NCI-H510A (cell line): Measurements from ENCODE around the gene TRA2A.
A peak's percentile ranks its signal among the peaks of the same experiment; 100 is the strongest.
"Not testable (repeated sequence)": the region's sequence is repeated elsewhere in the genome, so short reads cannot be mapped to it uniquely, and the experiment has no call there.

ENCODE experiments used
- DNase-seq: peaks from one replicate; lab custom pipeline; 2025; lab: John Stamatoyannopoulos, UW

Gene TRA2A

DNA sequence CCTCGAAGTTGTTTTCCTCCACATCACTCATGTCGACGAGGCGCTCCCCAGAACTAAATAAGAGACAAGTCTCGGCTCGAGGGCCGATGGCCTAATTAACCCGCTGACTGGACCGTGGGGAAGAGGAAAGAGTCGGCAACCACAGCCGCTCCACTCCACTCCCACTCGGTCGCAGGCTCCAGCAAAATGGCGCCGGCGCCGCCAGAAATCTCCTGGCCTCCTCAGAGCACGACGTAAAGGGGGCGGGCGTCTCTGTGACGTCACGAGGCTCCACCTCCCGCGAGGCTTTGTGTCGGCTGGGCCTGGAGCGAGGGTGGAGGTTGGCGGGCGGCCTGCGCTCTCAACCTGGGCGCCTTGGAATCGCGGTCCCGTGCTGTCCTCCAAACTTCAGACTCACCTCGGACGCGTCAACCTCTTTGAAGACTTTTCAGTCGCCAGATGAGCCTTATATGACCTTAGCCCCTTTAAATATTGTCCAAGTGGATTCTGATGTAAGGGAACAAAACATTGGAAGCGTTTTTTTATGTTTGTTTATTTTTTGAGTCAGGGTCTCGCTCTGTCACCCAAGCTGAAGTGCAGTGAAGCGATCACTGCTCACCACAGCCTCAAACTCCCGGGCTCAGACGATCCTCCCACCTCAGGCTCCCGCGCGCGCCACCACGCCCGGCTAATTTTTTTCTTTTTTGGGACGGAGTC lies at the start of gene TRA2A:
TRA2A (minus strand) TSS at position 188 of the 696 bp plus-strand sequence; CDS start at position 31, 157 bp downstream.
- peak; percentile 81 for DNase-seq

DNA sequence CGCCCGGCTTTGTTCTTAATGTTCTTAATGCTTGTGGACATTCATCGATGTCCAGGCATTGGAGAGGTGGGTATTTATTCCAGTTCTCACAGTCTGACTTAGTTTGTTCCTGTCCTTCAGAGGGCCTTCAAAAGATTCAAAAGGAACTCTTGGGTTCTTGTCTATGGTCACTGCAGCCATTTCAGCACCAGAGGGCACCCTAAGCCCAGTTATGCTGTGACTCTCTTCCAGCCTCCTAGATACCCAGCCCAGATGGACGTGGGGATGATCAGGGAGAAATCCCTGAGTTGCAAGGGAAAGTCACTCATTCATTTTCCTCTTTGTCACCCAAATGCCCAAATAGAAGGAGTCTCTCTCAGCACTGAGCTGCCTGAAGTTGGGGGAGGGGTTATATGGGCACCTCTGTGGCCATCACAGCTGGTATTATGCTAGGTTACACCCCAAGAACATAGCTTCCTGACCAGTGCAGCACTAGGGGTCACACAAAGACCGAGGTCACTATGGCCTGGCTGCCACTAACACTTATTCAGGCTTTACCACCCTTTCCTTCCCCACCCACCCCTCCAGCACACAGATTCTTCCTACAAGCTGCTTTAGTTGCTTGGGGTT lies 38.9 kb upstream of the TRA2A start:
- peak; percentile 36 for DNase-seq

DNA sequence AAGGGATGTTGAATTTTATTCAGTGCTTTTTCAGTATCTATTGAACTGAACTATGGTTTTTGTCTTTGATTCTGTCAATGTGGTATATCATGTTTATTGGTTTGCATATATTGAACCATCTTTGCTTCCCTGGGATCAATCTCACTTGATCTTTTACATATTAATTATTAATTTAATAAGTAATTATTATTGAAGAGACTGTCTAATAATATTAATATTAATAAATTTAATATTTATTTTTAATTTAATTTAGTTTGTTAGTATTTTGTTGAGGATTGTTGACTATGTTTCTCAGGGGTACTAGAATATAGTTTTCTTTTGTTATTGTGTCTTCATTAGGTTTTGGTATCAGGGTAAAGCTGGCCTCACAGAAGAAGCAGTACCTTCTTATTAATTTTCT lies 26.5 kb upstream of the TRA2A start:
- DNase-seq: no peak

DNA sequence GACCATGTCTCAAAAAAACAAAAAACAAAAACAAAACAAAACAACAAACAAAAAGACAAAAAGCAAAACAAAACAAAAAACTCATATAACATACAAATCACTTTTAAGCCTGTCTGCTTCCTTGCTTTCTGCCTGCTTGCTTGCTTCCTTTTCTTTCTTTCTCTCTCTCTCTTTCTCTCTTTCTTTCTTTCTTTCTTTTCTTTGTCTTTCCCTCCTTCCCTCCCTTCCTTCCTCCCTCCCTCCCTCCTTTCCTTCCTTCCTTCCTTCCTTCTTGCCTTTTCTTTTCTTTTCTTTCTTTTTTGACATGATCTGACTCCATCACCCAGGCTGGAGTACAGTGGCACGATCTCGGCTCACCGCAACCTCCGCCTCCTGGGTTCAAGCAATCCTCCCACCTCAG lies 15.9 kb upstream of the TRA2A start:
- no peak for DNase-seq

DNA sequence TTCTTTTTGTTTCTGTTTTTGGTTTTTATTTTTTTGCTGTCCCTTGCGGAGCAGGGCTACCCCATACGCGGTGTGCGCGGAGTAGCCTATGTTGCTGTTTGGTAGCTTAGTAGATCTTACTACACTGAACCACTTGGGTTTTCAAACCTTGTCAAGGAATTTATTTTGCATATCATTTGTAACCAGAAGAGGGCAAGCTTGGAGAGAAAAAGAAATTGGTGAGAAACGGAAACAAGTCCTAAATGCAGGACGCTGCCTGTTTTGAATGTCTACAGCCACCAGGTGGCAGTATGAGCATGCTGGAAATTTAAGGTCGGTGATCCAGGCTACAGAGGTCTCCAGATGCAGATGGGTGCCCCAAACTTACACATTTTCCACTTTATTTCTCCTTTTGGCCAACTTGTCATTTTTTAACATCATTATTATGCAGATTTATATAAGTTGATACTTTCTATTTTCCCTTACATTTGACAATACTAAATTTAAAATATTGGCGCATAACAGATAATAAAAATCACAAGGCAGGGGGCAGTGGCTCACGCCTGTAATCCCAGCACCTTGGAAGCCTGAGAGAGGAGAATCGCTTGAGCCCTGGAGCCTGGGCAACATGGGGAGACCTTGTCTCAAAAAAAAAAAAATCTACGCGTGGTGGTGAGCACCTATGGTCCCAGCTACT lies 15.3 kb upstream of the TRA2A start:
- DNase-seq: peak; percentile 50

DNA sequence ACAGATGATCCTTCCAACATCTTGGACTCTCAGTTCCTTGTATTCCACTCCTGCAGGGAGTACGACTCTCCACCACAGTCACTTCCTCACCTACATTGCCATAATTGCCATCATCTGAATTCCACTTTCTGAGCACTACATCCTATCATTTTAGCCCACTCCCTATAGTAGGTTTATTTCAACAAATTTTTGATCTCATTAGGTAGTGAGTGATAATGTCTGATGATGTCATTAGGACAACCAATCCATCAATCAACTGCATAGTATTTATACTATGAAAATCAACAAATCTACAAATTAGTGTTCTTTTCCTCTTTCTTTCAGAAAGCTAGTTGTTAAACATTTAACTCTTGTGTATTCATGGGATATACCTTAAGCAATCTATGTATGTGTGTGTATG lies 13.7 kb upstream of the TRA2A start:
- no peak for DNase-seq

DNA sequence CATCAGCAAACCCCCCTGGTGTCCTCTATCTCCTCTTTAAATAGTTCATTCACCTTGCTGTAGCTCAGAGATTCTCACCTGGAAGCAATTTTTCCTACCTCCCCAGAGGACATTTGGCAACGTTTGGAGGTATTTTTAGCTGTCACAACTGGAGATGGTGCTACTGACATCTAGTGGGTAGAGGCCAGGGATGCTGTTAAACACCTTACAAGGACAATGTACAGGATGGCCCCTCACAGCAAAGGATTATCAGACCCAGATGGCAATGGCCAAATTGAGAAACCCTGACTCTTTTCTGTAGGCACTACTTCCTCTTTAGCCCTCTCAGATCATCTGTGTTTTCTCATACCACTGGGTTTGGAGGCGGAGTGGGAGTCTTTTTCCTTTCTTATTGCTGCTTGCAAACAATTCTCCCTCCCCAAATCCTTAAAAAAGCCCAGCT lies 13.2 kb upstream of the TRA2A start:
- no peak for DNase-seq

DNA sequence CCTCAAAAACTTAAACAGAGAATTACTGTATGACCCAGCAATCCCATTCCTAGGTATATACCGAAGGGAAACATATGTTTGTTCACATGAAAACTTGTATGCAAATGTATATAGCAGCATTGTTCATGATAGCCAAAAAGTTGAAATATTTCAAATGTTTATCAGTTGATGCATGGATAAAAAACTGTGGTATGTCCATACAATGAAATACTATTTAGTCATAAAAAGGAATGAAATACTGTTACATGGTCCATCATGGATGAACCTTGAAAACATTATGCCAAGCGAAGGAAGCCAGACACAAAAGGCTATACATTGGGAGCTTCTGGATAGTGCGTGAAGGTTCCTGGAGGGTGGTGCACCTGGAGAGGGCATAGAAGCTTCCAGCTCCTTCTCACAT lies 11.0 kb upstream of the TRA2A start:
- DNase-seq: no peak

DNA sequence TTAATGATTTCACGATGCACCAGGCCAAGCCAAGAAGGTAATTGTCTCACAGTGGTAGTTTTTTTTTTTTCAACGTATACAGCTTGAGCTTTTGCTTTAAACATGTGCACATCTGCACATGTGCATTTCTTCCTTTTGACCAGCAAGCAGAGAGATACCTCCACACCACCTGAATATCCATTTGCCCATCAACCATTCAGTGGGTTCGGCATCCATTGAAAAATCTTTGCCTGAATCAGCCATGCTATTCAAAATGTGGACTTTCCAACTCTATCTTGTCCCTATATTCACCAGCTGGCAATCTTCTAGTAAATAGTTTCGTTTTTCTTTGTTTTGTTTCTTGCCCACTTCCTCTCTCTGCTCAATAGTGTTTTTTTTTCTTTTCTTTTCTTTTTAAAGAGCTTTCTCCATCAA lies 7.7 kb upstream of the TRA2A start:
- no peak for DNase-seq

DNA sequence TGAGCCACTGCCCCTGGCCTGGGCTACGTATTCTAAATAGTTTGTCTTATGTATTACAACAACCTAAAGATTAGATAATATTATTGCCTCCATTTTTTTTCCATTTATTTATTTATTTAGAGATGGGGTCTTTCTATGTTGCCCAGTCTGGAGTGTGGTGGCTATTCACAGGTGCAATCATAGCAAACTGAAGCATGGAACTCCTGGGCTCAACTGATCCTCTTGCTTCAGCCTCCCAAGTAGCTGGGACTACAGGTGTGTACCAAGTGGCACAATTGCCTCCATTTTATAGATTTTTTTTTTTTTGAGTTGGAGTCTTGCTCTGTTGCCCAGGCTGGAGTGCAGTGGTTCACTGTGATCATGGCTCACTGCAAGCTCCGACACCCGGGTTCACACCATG lies 6.5 kb upstream of the TRA2A start:
- no peak for DNase-seq

DNA sequence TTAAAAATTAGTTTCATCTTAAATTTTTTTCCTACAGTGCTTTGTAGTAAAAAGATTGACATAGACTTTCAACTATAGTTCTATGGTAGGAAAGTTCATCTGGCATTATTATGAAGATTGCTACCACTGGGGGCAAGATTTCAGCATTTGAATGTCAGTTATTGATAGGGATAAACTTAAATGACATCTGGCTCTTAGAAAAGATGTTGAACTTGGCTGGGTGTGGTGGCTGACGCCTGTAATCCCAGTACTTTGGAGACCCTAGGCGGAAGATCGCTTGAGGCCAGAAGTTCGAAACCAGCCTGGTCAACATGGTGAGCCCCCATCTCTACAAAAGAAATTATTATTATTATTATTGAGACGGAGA lies 1.4 kb upstream of the TRA2A start:
- no peak for DNase-seq

DNA sequence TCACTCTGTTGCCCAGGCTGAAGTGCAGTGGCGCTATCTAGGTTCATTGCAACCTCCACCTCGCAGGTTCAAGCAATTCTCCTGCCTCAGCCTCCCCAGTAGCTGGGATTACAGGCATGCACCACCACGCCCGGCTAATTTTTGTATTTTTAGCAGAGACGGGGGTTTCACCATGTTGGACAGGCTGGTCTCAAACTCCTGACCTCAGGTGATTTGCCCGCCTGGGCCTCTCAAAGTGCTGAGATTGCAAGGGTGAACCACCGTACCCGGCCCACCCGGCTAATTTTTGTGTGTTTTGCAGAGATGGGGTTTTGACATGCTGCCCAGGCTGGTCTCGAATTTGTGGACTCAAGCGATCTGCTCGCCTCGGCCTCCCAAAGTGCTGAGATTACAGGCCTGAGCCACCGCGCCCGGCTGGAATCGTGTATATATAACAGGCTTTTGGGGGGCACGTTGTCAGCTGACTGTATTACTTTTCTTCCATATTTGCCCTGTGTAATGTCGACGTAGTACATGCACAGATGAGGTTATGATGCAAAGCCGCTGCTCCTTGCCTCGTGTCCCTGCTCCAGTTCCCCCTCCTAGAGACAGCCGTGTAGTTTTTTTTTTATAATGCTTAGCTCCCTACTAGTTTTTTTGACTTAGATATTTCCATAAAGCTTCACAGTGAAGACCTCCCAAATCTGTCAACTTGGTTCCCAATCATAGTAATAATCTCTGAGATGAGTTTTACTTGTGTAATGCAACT lies 883 bp upstream of the TRA2A start:
- DNase-seq: no peak

DNA sequence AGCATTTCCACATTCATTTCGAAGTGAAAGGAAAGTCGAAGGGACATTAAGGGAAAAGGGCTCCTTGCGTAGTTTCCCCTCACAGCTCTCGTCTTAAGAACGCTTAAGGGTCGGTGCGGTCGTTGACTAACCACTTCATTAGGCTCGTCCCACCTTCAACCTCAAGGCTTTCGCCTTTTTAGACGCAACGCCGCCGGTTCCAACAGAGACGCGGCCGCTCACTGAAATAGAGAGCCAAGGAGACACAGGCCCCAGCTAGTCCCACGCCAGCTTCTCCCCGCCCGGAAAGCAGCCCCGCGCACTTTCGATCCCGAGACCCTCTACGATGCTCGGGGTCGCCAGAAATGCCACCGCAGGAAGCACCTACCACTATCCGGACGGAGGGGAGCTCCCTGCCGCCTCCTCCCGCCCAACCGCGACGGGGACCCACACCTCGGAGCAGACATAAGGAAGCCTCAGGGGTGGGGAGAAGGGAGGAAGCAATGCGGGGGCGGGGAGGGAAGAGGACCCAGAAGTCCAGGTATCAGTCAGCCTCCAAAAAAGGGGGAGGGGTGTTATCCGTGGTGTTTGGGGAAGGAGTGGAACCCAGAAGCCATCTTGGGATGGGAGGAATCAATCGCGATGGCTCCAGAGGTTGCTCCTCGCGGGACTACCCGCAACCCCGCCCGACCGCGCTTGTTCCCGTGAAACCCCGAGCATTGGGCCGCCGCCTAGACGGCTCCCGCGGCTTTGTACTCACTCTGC lies 559 bp downstream of the TRA2A start:
- peak; percentile 28 for DNase-seq

DNA sequence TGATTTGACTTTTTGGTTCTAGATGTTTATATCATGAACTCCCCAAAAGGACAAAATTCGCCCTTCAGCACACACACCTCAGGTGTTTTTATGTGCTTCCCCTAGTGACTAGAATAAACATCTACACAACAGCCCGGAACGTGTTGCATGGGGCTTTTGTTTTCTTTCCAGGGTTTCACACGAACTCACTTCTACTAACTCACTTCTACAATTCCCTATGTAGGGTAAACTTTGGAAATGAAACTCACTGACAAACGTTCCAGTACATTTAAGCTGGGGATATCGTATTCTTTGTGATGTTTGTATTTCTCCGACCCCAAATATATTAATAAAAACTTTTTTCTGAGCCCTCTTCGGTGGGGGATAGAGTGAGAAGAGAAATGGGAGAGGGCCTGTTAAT lies 1.4 kb downstream of the TRA2A start:
- peak; percentile 5 for DNase-seq

DNA sequence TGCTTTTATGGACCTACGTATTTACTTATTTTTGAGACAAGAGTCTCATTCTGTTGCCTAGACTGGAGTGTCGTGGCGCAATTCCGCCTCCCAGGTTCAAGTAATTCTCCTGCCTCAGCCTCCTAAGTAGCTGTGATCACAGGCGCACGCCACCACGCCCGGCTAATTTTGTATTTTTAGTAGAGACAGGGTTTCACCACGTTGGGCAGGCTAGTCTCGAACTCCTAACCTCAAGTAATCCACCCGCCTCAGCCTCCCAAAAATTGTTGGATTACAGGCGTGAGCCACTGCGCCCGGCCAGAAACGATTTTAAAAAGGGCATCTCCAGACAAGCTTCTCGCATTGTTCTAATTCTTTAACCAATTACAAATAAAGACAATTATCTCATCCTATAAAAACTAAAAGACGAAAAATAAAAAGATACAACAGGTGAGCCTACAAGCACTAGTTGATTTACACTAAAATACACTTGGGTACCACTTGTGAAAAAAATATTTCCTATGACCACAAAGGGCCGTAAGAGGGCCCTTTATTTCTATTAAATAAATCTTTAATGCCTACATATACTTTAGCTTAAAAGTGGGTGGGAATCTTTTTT lies 2.4 kb downstream of the TRA2A start:
- no peak for DNase-seq

DNA sequence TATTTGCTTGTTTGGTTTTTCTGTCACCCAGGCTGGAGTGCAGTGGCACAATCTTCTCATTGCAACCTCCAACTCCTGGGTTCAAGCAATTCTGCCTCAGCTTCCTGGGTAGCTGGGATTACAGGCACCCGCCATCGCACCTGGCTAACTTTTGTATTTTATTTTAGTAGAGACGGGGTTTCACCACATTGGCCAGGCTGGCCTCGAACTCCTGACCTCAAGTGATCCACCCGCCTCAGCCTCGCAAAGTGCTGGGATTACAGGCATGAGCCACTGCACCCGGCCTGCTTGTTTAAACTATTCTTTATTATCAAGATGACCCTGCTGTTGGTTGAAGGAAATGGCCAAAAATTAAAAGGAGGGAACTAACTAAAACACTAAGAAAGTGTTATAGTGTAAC lies 6.2 kb downstream of the TRA2A start:
- DNase-seq: not testable (repeated sequence)

DNA sequence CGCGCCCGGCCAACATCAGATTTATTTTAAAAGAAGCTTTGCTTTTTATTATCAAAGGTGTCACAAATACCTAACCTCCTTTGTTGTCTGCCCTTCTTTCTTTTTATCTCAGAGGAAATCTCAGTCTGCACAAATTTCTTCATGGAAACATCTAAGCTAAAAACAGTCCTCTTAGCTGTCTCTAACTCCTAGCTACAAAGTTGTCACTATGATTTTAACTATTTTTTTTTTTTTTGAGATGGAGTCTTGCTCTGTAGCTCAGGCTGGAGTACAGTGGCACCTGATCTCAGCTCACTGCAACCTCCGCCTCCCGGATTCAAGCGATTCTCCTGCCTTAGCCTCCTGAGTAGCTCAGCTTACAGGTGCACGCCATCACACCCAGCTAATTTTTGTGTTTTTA lies 7.3 kb downstream of the TRA2A start:
- DNase-seq: no peak

DNA sequence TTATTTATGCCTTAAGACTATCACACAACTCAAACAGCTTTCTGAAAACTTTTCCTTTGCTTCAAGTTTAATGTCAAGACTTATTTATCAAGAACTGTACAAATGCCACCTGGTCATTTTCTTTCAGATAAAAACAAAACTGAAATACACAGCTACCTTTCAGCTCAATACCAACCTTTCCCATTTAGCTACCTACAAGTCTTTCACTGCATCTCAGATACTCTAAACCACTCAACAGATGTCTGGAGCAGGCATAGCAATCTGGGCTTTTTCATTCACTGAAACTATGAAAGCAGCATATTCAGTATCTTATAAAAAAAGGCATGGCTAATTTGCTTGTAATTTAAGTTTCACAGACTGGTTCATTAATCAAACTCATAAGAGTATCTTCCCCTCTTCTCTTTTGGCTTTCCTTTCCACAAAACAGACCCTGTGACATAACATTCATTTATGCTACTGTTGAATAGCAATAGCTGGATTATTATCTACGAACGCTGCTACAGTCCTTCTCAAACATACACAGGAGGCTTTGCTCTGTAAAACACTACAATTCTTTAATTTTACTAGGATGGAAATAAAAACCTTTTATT lies 8.2 kb downstream of the TRA2A start:
- no peak for DNase-seq

DNA sequence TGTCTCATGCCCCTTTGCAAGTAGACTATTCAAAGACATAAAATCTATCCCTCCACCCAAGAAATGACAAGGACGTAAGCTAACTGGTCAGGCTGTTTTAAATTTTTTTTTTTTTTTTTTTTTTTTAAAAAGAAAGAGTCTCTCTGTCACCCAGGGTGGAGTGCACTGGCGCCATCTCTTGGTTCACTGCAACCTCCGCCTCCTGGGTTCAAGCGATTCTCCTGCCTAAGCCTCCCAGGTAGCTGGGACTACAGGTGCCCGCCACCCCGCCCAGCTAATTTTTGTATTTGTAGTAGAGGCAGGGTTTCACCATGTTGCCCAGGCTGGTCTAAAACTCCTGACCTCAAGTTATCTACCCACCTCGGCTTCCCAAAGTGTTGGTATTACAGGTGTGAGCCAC lies 11.2 kb downstream of the TRA2A start:
- DNase-seq: no peak

DNA sequence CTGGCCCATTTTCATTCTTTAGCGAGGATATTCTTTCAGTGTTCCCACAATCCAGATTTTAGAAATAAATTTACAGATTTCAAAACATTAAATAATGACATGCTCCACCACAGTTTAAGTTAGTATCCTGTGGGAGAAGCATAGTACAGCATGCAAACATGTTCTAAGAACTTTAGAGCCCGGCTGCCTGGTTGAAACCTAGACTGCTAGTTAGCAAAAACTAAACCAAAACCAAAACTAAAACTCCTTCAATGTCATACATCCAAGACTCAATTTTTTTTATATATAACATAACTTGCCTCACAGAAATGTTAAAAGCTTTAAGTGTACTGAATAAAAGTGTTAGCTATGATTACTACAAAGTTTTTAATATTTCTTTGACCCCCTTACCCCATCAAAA lies 17.0 kb downstream of the TRA2A start:
- DNase-seq: no peak

DNA sequence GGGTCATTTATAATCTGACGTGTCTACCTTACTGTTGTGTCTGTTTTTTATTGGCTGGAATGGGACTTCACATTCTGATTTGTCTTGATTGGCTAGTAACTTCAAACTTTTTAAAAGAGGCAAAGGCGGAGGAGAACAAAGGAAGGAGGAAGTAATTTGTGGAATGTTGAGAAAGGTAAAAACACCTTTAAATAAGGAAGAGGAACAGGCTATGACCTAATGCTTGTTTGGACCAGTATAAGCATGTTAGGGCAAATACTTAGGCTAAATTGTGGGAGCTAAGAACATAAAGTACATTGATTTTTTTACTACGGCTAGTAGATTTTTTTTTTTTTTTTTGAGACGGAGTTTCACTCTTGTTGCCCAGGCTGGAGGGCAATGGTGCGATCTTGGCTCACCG lies 18.0 kb downstream of the TRA2A start:
- DNase-seq: not testable (repeated sequence)
